IPS DF 4.7 (cell line): ENCODE data around the gene ACAP2.
"Not testable (repeated sequence)": the region's sequence is repeated elsewhere in the genome, so short reads cannot be mapped to it uniquely, and the experiment has no call there.

ENCODE experiments used
- DNase-seq: peaks from one replicate; pipeline ENCODE4 v3.0.0-alpha.2; 2013; ENCODE audit warnings: low spot score; ENCODE audit errors: extremely low read depth

Gene ACAP2

GRCh38 chr3:195442573-195443390 lies at the start of gene ACAP2:
Gene ACAP2 (minus strand): TSS chr3:195443020. CDS start chr3:195442847, 173 bp downstream.
- DNase-seq: peak; percentile 83

GRCh38 chr3:195475614-195476013 lies 32.8 kb upstream of the ACAP2 start:
- DNase-seq: no peak

- DNase-seq: not testable (repeated sequence)
These were observed 32.3 kb upstream of the ACAP2 start for GRCh38 chr3:195475116-195475515.

- no peak for DNase-seq
These were observed 26.0 kb upstream of the ACAP2 start for GRCh38 chr3:195468841-195469240.

- no peak for DNase-seq
These were observed 25.6 kb upstream of the ACAP2 start for GRCh38 chr3:195468391-195468776.

GRCh38 chr3:195467641-195468390 lies 25.0 kb upstream of the ACAP2 start:
- DNase-seq: no peak

- DNase-seq: no peak
These were observed 23.4 kb upstream of the ACAP2 start for GRCh38 chr3:195466251-195466650.

- not testable (repeated sequence) for DNase-seq
These were observed 20.1 kb upstream of the ACAP2 start for GRCh38 chr3:195462922-195463321.

- no peak for DNase-seq
These were observed 19.4 kb upstream of the ACAP2 start for GRCh38 chr3:195462308-195462610.

GRCh38 chr3:195461594-195462307 lies 18.9 kb upstream of the ACAP2 start:
- no peak for DNase-seq

GRCh38 chr3:195460091-195460713 lies 17.4 kb upstream of the ACAP2 start:
- no peak for DNase-seq

GRCh38 chr3:195458316-195458717 lies 15.5 kb upstream of the ACAP2 start:
- DNase-seq: no peak

- no peak for DNase-seq
These were observed 13.0 kb upstream of the ACAP2 start for GRCh38 chr3:195455789-195456188.

- no peak for DNase-seq
These were observed 10.4 kb upstream of the ACAP2 start for GRCh38 chr3:195453236-195453635.

GRCh38 chr3:195451373-195452015 lies 8.7 kb upstream of the ACAP2 start:
- no peak for DNase-seq

GRCh38 chr3:195450731-195451229 lies 8.0 kb upstream of the ACAP2 start:
- no peak for DNase-seq

GRCh38 chr3:195448205-195448875 lies 5.5 kb upstream of the ACAP2 start:
- DNase-seq: no peak

GRCh38 chr3:195447201-195447600 lies 4.4 kb upstream of the ACAP2 start:
- DNase-seq: no peak

GRCh38 chr3:195446359-195446758 lies 3.5 kb upstream of the ACAP2 start:
- no peak for DNase-seq

- no peak for DNase-seq
These were observed 3.1 kb upstream of the ACAP2 start for GRCh38 chr3:195445885-195446284.
